Measurements from ENCODE around the gene CELF2. TPM values are rescaled to one million over a fixed set of nuclear protein-coding genes. Genes with fewer than 3 reads are reported as not detected.

The CELF2 gene
- total RNA-seq, 2 donors from 2014 or later = 70.6 to 80.6 TPM

DNA sequence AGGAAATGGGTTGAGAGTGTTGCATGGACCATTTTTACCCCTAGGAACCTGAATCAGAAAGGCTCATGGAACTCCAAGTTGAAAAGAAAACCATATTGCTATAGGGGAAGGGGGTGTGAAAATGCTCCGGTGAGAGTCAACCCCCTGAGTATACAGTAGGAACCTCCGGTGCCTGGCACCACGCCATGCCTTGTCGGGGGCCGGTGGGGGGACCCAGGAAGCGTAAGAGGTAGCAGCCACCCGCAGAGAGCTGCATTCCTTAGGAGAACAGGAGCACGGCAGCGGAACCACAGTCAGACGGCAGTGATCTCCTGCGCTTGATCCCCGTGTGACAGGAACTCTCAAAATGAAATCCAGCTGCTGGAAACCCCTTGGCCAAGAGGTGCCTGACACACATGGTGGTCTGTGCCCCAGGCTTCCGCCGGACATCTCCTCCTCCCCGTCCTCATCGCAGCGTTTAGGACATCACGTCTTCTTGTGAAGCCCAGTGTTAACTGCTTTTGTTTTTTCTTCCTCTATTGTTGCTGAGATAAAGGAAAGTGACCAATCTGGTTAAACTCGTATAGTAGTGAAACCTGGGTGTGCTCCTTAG, 186.8 kb downstream of the CELF2 start:
- no peak for DNase-seq (ENCODE audit: low spot score)
- intact Hi-C loops (cut with DNase I) = no loop called here

DNA sequence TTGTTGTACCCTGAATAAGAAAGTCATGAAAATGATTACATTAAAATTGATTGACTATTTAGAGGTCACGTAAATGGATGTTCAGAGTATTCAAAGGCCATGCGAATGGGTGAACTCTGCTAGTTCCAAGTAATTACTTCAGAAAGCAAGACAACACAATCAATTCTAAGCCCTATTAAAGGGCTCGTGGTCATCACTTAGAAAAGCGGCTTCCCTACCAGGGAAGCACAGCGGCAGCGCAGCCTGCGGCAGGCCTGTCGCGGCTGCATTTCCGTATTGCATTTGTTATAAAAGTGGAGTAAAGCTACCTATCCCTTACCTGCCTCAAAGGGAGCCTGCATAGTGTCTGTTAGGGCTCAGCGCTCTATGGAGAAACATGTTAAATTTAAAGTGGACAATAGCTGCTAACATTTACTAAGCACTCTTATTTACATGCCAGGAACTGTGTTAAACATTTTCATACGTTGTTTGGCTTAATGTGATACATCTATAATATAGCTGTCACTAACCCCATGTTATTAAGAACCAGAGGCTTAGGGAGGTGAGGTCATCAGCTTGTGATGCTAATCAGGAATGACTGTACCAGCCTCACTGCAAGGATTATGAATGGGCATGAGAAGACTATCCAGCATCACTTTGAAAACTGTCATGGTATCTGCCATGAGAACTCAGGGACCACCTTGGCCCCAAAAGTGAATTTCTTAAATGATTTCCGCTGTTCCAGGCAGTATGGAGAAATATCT, 187.5 kb downstream of the CELF2 start:
- intact Hi-C loops (cut with DNase I) = no loop called here
- no peak for DNase-seq (ENCODE audit: low spot score)

DNA sequence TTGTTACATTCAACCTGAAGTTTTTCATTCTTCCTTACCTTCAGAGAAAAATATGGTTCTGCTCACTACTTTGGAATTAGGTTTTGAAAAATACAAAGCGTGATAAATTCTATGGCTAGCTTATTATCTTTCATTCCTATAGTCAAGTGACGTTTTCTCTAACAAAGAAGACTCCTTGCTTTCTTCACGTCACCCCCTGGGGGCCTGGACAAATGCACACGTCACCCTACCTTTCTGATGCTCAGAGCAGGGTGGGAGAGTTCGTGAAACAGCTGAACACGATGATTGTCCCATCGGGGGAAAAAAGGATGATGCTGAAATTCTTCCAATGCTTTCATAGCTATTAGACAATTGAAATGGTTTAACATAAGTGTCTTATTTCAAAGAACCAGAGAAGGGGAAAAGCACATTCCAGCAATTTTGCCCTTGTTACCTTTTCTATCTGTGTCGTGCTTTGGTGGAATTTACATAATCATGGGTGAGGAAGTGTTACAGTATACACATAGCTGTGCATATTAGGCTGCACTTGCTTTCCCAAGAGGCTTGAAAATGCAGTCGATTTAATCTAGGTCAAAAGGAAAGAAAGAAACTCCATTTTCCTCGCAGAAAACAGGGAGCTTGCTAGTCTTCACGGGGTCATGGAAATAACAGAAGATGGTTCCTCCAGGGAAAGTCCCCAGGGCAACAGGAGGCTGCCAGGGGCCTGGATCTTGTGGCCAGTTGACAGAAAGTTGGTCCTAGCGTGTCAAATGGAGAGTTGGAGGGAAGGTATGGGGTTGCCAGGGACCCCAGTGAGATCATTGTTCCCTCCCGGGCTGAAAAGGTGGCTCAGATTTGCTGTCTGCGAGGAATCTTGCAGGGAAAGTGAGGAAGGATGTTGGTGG, 189.2 kb downstream of the CELF2 start:
- no peak for DNase-seq (ENCODE audit: low spot score)
- intact Hi-C loops (cut with DNase I) = no loop called here

DNA sequence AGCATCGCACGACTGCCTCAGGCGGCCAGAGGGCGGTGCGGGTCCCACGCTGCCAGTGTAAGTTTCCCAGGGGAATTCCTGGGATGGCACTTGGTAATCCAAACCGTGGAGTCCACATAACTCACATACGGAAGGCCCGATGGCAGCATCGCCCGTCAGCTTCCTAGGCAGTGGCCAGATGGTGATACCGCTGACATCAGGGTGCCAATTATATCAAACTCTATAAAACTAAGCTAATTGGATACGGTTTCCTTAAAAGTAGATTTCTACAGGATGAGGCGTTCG, 189.8 kb downstream of the CELF2 start:
- DNase-seq (ENCODE audit: low spot score) = no peak
- intact Hi-C loops (cut with DNase I) = no loop called here

DNA sequence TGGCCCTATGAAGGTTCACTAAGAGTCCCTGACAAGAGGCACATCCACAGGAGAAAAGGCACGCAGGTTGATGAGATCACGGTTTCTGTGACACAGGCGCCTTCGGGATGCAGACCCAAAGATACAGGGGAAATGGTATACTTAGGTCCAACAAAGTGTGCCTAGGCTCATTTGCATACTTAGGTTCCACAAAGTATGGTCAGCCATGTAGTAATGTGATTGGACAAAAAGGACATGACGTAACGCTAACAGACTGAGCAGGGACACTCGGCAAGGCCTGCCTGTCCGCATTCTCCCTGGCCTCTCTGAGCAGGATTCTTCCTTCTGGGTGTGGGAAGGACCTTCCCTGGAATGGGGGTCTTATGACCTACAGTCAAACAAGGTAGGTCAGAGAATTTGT, 190.6 kb downstream of the CELF2 start:
- DNase-seq (ENCODE audit: low spot score) = no peak

DNA sequence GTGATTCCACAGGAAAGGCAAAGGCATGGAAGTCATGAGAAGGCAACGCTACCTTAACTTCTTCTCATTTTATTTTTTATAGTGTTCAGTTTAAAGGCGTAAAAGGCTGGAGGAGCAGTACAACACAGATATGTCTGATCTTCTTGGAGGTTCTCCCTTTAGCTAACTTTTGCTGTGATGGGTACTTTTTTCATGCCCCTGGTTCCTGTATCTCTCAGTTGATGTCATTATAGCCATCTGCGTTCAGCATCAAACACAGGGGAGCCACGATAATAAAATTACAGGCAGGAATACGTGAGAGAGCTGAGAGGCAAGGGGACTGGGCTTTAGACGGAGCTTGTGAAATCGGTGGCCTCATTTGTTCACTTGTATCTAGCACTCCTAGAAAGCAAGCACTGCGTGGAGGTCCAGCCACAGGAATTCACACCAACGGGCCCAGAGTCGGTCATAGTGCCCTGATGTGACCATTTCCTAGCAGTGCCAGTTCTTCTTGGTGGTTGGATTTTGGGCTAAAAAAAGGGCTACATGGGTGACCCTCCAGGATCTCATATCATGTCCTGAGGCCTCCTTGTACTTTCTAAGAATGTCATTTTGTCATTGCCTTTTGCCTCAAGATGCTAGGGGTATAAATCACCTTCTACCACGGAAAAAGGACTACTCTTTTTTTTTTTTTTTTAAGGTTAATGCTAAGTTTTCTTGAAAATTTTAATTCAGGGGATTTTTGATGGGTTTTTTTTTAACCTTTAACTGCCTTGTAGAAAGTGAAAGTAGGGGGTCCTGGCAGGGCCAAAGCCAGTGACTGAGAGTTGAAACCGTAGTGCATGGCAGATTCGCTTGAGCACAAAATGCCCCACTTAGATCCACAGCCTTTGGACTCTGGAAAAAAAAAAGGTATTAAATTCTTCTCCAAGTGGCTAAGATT, 191.5 kb downstream of the CELF2 start:
- DNase-seq (ENCODE audit: low spot score) = no peak
- intact Hi-C loops (cut with DNase I) = no loop called here

More for the DNA sequence above, 190.6 kb downstream of the CELF2 start:
- intact Hi-C loops (cut with DNase I) = no loop called here

DNA sequence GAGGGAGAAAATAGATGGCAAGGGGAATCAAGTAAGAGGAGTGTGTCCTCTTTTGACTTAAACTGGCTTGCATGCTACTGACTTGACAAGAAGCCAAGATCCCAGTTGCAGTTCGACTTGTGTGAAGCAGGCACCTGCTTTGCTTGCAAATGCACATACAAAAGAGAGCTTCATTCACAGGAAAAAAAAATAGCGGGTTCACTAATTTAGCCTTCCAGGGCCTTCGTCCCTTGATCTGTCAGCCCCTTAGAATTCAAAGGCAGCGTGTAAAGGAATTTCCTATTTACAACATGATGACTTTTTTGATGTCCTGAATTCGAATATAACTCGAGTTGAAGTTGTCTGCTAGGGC, 192.1 kb downstream of the CELF2 start:
- no peak for DNase-seq (ENCODE audit: low spot score)
- intact Hi-C loops (cut with DNase I) = no loop called here

DNA sequence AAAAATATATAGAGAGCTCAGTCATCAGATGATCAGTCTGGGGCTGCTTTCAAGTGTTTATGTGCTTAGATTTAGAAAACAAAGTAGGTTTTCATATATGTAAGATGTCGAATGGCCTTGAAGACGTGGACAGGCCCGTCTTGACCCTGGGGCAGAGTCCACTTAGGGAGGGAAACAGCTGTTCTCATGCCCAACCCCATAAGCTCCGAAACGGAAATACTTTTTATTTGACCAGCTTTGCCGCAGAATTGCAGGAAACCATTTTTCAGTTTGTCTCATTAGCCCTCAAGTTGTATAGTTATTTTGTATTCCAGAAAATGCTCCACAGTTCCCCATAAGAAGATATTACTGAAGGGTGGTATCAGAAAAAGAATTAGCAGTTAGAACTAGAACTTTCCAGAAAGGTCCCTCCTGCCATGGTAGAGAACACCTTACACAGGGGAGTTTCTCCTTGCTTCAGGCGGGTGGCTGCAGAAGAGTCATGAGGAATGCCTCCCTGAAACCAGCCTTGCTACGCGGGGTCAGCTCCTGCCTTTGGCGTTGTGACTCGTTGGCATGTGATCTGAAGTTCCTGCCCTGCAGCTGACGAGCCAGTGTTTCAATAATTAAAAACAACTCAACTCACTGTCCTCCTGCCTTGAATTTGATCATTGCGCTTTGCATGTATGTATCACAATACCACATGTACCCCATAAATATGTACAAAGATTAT, 192.7 kb downstream of the CELF2 start:
- intact Hi-C loops (cut with DNase I) = no loop called here
- no peak for DNase-seq (ENCODE audit: low spot score)

DNA sequence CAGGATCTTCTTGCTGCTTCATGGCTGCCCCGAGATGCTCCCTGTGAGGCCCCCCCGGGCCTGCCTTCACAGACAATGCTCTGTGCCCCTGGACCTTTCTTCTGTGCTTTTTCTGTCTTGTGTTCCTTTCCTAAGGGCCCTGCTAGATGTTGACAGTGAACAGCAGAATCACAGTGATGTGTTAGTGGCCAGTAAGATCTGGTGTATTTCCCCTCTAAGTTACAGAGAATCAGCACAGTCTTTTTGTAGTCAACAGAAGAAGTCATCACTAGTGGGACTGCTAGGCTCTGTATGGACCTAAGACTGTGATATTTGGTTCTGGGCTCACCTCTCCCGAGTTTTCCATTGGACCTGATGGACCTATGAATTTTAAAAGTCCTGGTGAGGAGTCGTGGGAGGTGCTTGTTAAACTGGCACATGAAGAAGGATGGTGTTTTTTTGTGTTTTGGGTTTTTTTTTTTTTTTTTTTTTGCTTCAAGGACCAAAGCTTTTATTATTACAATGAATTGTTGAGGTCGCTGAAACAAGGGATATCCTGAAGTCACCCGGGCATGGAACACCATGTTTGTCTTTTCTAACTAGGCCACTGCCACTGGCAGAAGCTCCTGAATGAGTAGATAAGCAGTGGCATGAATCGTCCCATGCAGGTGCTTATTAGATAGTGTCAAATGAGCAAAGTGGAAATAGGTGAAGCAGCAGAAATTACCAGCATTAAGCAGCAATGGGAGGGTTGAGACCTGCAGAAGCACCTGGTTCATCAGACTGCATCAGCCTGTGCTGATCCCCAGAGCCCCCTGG, 194.8 kb downstream of the CELF2 start:
- intact Hi-C loops (cut with DNase I) = no loop called here

DNA sequence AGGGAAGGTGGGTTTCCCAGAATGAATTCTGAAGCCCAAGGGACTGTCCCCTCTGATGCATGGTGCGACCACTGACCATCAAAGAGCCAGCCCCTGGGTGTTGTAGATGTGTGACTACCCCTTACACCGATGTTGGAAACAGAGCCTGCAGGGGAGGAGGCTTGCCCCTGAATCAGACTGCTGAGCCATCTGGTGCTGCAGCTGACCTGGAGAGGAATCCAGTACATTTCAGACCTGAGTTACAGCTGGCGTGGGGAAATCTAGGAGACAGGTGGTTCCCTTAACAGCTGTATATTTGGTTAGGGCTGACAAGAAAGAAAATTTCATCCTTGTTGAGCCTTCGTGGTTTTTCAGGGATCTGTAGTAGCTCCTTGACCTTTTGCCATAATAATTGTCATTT, 195.5 kb downstream of the CELF2 start:
- intact Hi-C loops (cut with DNase I) = no loop called here
- no peak for DNase-seq (ENCODE audit: low spot score)

More for the DNA sequence above, 194.8 kb downstream of the CELF2 start:
- no peak for DNase-seq (ENCODE audit: low spot score)

DNA sequence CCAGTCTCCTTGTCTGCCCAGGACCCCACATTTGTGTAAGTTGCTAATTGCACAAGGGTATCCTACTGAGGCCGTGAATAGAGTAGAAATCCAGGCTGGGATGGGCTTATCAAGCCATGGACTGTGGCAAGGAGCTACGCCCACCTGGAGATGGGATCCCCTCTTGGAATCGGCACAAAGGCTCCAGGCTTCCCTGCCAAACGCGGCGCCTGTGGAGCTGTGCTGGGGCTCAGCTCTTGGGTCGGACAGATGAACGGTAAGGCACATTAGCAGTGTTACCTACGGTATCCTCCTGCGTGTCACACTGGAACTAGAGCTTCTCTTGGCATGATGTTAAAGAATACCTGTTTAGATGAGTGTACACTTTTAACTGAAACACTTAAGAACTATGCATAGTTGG, 196.7 kb downstream of the CELF2 start:
- no peak for DNase-seq (ENCODE audit: low spot score)
- intact Hi-C loops (cut with DNase I) = no loop called here

DNA sequence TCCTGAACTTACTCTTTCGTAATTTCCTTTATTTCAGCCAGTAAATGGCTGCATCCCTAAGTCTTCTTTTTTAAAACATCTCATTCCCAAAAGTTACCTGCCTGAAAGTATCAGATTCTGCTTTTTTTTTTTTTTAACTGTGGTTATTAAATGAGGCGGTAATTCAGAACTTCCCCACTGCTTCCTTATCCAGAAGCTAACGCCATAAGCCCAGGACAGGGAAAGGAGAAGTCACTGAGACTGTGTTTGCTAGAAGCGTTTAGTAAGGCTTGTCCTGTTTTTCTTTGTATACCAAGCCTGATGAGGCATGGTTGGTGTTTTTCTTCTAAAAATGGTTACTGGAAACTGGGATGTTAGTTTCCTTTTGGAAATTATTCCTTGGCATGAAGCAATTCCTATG, 197.8 kb downstream of the CELF2 start:
- intact Hi-C loops (cut with DNase I) = no loop called here
- DNase-seq (ENCODE audit: low spot score) = no peak

DNA sequence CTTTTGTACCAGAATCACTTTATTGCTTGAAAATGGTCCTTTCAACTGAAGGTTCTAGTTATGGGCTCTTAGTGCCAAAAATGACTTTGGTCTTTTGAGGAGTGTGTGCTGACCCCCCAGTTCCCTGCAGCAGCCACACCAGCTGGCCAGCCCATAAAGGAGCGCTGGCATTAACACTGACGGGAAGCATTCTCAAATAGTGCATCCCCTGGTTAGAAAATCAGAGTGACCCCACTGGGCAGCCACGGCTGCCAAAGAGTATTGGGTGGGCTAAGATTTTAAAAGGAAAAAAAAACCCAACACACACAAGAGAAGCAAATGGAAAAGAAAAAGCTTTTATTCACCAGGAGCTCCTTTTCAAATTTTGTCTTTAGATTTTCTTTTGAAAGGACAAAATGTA, 199.8 kb downstream of the CELF2 start:
- intact Hi-C loops (cut with DNase I) = no loop called here
- no peak for DNase-seq (ENCODE audit: low spot score)

DNA sequence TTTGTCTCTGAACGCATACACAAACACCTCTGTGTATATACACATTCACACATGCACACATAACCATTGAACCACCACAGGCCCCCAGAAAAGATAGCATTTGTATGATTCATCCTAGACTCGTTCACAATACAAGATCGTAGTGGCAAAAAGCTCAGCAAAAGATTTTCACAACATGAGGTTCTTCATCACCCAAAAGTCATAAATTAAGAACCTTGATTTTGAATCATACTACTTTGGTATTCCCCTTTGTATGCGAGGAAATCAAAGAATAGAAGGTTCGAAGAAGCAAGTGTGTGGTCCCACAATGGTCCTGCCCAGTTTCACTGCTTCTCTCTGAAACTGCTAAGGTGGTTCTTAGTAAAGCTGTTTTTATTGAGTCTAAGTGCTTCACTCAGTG, 200.7 kb downstream of the CELF2 start:
- intact Hi-C loops (cut with DNase I) = no loop called here
- no peak for DNase-seq (ENCODE audit: low spot score)

DNA sequence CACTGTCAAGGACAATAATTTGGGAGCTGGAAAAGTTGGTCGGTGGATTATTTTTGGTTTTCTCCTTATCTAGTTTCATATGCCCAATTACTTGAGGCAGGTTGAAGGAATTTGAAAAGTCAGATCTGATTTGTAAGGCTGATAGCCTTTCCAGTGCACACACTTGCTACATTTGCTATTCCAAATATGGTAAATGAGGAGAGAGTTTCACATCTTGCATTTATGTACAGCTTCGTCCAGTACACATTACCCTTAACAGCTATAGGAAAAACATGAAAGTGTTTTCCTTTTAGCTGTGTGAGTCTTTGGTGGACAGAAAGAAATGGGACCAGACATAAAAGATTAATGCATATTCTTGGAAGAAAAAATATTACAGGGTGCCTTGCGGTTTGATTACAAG, 201.8 kb downstream of the CELF2 start:
- DNase-seq (ENCODE audit: low spot score) = no peak
- intact Hi-C loops (cut with DNase I) = no loop called here

DNA sequence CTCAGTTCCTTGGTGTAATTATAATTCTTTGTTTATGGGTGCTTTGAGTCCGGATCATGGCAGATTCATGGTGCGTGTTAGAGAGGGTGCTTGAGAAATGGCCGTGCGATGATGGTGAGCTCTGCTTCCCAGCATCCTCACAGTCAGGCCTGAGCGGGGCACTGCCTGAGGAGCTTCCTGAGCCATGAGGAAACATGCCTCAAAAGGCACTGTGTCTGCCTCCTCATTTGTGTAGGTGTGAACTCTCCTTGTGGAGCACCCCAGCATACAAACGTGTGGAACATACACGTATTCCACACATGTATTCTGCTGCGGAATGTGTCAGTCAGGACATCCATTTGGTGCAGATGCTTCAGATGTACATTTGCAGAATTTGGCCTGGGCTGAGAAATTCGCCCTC, 205.4 kb downstream of the CELF2 start:
- intact Hi-C loops (cut with DNase I) = no loop called here
- no peak for DNase-seq (ENCODE audit: low spot score)

DNA sequence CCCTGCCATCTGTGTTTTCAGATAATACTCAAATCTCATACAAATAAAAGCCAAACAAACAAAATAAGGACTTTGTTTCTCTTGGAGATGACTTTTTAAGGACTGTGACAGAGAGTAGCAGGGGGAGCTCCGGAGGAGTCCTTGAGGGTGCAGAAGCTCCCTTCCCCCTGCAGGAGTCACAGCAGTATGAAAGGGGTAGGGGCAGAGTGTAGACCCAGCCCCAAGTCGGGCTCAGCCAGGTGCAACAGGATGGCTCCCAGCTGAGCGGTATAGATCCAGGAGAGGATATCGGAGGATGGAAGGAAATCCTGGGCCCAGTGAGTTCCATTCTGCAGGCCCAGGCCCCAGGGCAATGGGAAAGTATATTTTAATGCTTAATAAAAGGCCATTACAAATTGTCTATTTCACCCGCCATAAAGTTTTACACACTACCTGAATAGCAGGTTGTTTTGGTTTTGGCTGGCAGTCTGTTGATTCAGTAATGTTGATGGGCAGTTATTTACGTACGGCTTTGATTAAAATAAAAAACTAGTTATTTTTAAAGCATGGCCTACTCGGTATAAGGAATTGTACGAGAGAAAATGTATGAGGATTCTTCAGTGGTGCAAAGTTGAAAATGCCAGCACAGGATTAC, 206.0 kb downstream of the CELF2 start:
- DNase-seq (ENCODE audit: low spot score) = no peak
- intact Hi-C loops (cut with DNase I) = no loop called here

DNA sequence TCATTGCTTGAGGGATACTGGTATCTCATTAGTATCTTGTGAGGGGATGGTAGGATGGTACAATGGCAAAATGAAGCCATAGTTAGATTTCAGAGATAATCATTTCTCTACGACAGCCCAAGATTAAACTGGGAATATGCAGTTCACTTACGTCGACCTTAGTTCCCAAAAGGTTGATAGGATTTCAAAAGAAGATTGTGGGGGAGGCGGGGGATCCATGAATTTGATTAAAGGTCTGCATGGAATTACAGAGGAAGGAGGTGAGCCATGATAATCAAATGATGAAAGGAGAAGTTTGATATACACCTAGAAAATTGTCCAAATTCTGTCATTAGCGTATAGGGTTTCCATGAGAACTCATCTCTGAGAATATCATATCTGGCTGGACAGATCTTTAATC, 206.6 kb downstream of the CELF2 start:
- intact Hi-C loops (cut with DNase I) = no loop called here

More for the DNA sequence above, 206.6 kb downstream of the CELF2 start:
- DNase-seq (ENCODE audit: low spot score) = no peak

All from posterior vena cava (tissue), 2 donors.